HepG2 (cell line): Measurements from ENCODE around the gene CAVIN1. TPM values are rescaled to one million over a fixed set of nuclear protein-coding genes. Genes with fewer than 3 reads are reported as not detected.
A peak's percentile ranks its signal among the peaks of the same experiment; 100 is the strongest.

ENCODE experiments used
- ARID2 ChIP-seq: sonication (generic); formaldehyde crosslinking; IDR thresholded peaks from 2 replicates; pipeline ENCODE4 v1.8.1; 2022; ENCODE audit warnings: mild to moderate bottlenecking, missing genetic modification reagents, borderline replicate concordance
- ARNTL ChIP-seq: sonication (generic); formaldehyde crosslinking; IDR thresholded peaks from 2 replicates; pipeline ENCODE4 v1.4.0; 2020; ENCODE audit warnings: mild to moderate bottlenecking, missing genetic modification reagents
- ETV6 ChIP-seq: sonication (generic); formaldehyde crosslinking; conservative IDR thresholded peaks from 2 replicates; pipeline ENCODE4 v1.4.0; 2020; ENCODE audit warnings: missing genetic modification reagents
- FUBP1 ChIP-seq: sonication (generic); formaldehyde crosslinking; IDR thresholded peaks from 2 replicates; pipeline ENCODE4 v1.5.1; 2020; ENCODE audit warnings: missing genetic modification reagents, mild to moderate bottlenecking, borderline replicate concordance
- IRF1 ChIP-seq: sonication (generic); formaldehyde crosslinking; IDR thresholded peaks from 2 replicates; pipeline ENCODE4 v1.4.0; 2020; ENCODE audit warnings: low read depth, mild to moderate bottlenecking, missing genetic modification reagents
- IRF2 ChIP-seq: IDR thresholded peaks from 2 replicates; pipeline ENCODE4 v1.6.1; 2018; ENCODE audit warnings: missing genetic modification reagents, missing compliant biosample characterization
- KDM5A ChIP-seq: fragments of 200-600 bp; sonication (generic); IDR thresholded peaks from 2 replicates; pipeline ENCODE4 v1.7.0; 2018; ENCODE audit warnings: antibody characterized with exemption, mild to moderate bottlenecking, low read length, borderline replicate concordance
- MAF1 ChIP-seq: sonication (generic); formaldehyde crosslinking; IDR thresholded peaks from 2 replicates; pipeline ENCODE4 v1.5.0; 2020; ENCODE audit warnings: missing genetic modification reagents, borderline replicate concordance
- NR2F6 ChIP-seq, 2 experiments: IDR thresholded peaks; 2 replicates each; pipeline ENCODE4 v1.6.1; 2016; ENCODE audit warnings: antibody characterized with exemption in 1 of 2, mild to moderate bottlenecking in 1 of 2
- POLR2AphosphoS2 ChIP-seq: IDR thresholded peaks from 2 replicates; pipeline ENCODE4 v1.6.1; 2011; ENCODE audit warnings: low read depth, low read length, improper control_type of control experiment
- SOX6 ChIP-seq, 2 experiments: fragments of 450-650 bp in 1 of 2; sonication (generic) in 1 of 2; formaldehyde crosslinking in 1 of 2; IDR thresholded peaks; 2 replicates each; pipeline versions ENCODE4 v1.4.0 to v1.6.1; 2017 to 2020; ENCODE audit warnings: antibody characterized with exemption in 1 of 2, mild to moderate bottlenecking in 1 of 2, missing genetic modification reagents in 1 of 2
- TEF ChIP-seq: sonication (generic); formaldehyde crosslinking; IDR thresholded peaks from 2 replicates; pipeline ENCODE4 v1.5.0; 2020; ENCODE audit warnings: missing genetic modification reagents
- WIZ ChIP-seq: sonication (generic); formaldehyde crosslinking; IDR thresholded peaks from 2 replicates; pipeline ENCODE4 v1.5.1; 2020; ENCODE audit warnings: mild to moderate bottlenecking, missing genetic modification reagents
- ZBTB49 ChIP-seq: sonication (generic); formaldehyde crosslinking; IDR thresholded peaks from 2 replicates; pipeline ENCODE4 v1.4.0; 2020; ENCODE audit warnings: missing genetic modification reagents, borderline replicate concordance
- ZNF10 ChIP-seq: sonication (generic); formaldehyde crosslinking; IDR thresholded peaks from 2 replicates; pipeline ENCODE4 v1.4.0; 2020; ENCODE audit warnings: mild to moderate bottlenecking, low read depth, missing genetic modification reagents, borderline replicate concordance
- ZNF33A ChIP-seq: sonication (generic); formaldehyde crosslinking; IDR thresholded peaks from 2 replicates; pipeline ENCODE4 v1.5.1; 2020; ENCODE audit warnings: missing genetic modification reagents, mild to moderate bottlenecking, moderate library complexity, borderline replicate concordance
- ZNF431 ChIP-seq: sonication (generic); formaldehyde crosslinking; IDR thresholded peaks from 2 replicates; pipeline ENCODE4 v1.9.0; 2022; ENCODE audit warnings: missing genetic modification reagents, low read depth, mild to moderate bottlenecking, borderline replicate concordance
- ZNF784 ChIP-seq: sonication (generic); formaldehyde crosslinking; IDR thresholded peaks from 2 replicates; pipeline ENCODE4 v1.5.1; 2020; ENCODE audit warnings: missing genetic modification reagents, mild to moderate bottlenecking, borderline replicate concordance
- ZNF878 ChIP-seq: sonication (generic); formaldehyde crosslinking; IDR thresholded peaks from 2 replicates; pipeline ENCODE4 v1.8.1; 2023; ENCODE audit warnings: mild to moderate bottlenecking, missing genetic modification reagents, moderate library complexity
- polyA plus RNA-seq, 8 experiments: library from polyadenylated mRNA; depleted of rRNA in 3 of 8; stranded (reverse) in 7 of 8; unstranded in 1 of 8; fragments of >200 nt; fragmentation: Illumina TruSeq in 4 of 8; extraction: Trizol in 4 of 8; gene quantifications; 2 replicates each; pipeline versions ENCODE4 v1.2.1 to v1.2.3, GENCODE V29; 2011 to 2016; ENCODE audit warnings: low read depth in 4 of 8, missing spikeins in 1 of 8, mixed read lengths in 1 of 8; ENCODE audit not compliant: insufficient read depth in 1 of 8
- total RNA-seq, 5 experiments: library from RNA; depleted of rRNA; stranded (reverse); fragments of >200 nt; fragmentation: Illumina TruSeq; extraction: Trizol; gene quantifications; 2 replicates each; pipeline ENCODE4 v1.2.3, GENCODE V29; 2016; ENCODE audit warnings: low read depth in 1 of 5

Gene CAVIN1
- total and polyA plus RNA-seq, 2 of the 13 experiments (the other 11 are each of a cell fraction or from before 2014, with no cell fraction given): 15.9 to 25.5 TPM

- TF ChIP-seq ZBTB49 (CRISPR knock-in tag) (no peak), ZNF784 (CRISPR knock-in tag) (peak; percentile 25), NR2F6 (IDR thresholded peaks at IDR 0.05) (no peak), NR2F6 (CRISPR knock-in tag; IDR thresholded peaks at IDR 0.05) (peak; percentile 65; the same call in 1 of the 2 replicates), MAF1 (CRISPR knock-in tag) (no peak), ARNTL (CRISPR knock-in tag) (peak; percentile 96), WIZ (CRISPR knock-in tag) (peak; percentile 35), POLR2AphosphoS2 (peak; percentile 74; the same call in 1 of the 2 replicates), ZNF10 (CRISPR knock-in tag) (no peak), IRF2 (peak; percentile 65; the same call in 1 of the 2 replicates), IRF1 (CRISPR knock-in tag) (no peak), KDM5A (peak; percentile 54; the same call in 1 of the 2 replicates), ARID2 (CRISPR knock-in tag) (peak; percentile 66), ZNF431 (CRISPR knock-in tag) (0 out of 2 replicates have a peak, but pooled peaks have one; percentile 45), ZNF878 (CRISPR knock-in tag) (peak; percentile 26; the same call in 1 of the 2 replicates), ZNF33A (CRISPR knock-in tag) (no peak), TEF (CRISPR knock-in tag) (no peak), SOX6 (IDR thresholded peaks at IDR 0.05) (no peak), SOX6 (CRISPR knock-in tag; IDR thresholded peaks at IDR 0.05) (0 out of 2 replicates have a peak, but pooled peaks have one; percentile 27), FUBP1 (CRISPR knock-in tag) (no peak), ETV6 (CRISPR knock-in tag) (0 out of 2 replicates have a peak, but pooled peaks have one; percentile 45)
Observed at GRCh38 chr17:42458497-42459255, 35.6 kb upstream of the CAVIN1 start, which contains the start of gene ATP6V0A1 (continued).
